GOT3 (cell line): ENCODE measurements around the gene THOP1.
"Not testable (repeated sequence)": the region's sequence is repeated elsewhere in the genome, so short reads cannot be mapped to it uniquely, and the experiment has no call there.

ENCODE experiments used
- DNase-seq: peaks from one replicate; lab custom pipeline; 2025; ENCODE audit warnings: mixed read lengths; lab: John Stamatoyannopoulos, UW

THOP1 gene

GRCh38 chr19:2817237-2817829 lies 32.0 kb downstream of the THOP1 start:
- not testable (repeated sequence) for DNase-seq

- peak; percentile 79 for DNase-seq
Measured at GRCh38 chr19:2819540-2820111, 34.3 kb downstream of the THOP1 start, which contains the start of gene ZNF554. Gene ZNF554 (plus strand): TSS chr19:2819868. CDS start chr19:2820072, 204 bp downstream.

- no peak for DNase-seq
Measured at GRCh38 chr19:2820112-2820702, 34.9 kb downstream of the THOP1 start.

- DNase-seq: no peak
Measured at GRCh38 chr19:2822846-2823245, 37.5 kb downstream of the THOP1 start.

GRCh38 chr19:2823646-2824045 lies 38.3 kb downstream of the THOP1 start:
- no peak for DNase-seq

GRCh38 chr19:2824129-2824528 lies 38.8 kb downstream of the THOP1 start:
- DNase-seq: no peak

- DNase-seq: no peak
Measured at GRCh38 chr19:2827022-2827421, 41.7 kb downstream of the THOP1 start.

- DNase-seq: no peak
Measured at GRCh38 chr19:2827840-2828489, 42.7 kb downstream of the THOP1 start.

GRCh38 chr19:2834294-2834871 lies 49.1 kb downstream of the THOP1 start:
- DNase-seq: no peak

GRCh38 chr19:2837430-2837829 lies 52.1 kb downstream of the THOP1 start:
- no peak for DNase-seq

- peak; percentile 89 for DNase-seq
Measured at GRCh38 chr19:2840794-2841791, 55.8 kb downstream of the THOP1 start, which contains the start of gene ZNF555. Gene ZNF555 (plus strand): TSS chr19:2841475. CDS start chr19:2841573, 98 bp downstream.

- DNase-seq: no peak
Measured at GRCh38 chr19:2841855-2842574, 56.7 kb downstream of the THOP1 start.

GRCh38 chr19:2845107-2845506 lies 59.8 kb downstream of the THOP1 start:
- DNase-seq: no peak

- DNase-seq: no peak
Measured at GRCh38 chr19:2846180-2846894, 61.0 kb downstream of the THOP1 start.

GRCh38 chr19:2847507-2847906 lies 62.2 kb downstream of the THOP1 start:
- DNase-seq: no peak

- no peak for DNase-seq
Measured at GRCh38 chr19:2848616-2849015, 63.3 kb downstream of the THOP1 start.

GRCh38 chr19:2850256-2850925 lies 65.1 kb downstream of the THOP1 start:
- DNase-seq: no peak

- DNase-seq: no peak
Measured at GRCh38 chr19:2852598-2852997, 67.3 kb downstream of the THOP1 start.

- no peak for DNase-seq
Measured at GRCh38 chr19:2853015-2853606, 67.8 kb downstream of the THOP1 start.
